HUES48 (cell line): ENCODE results near the gene S100A7.
"Not testable (repeated sequence)": the region's sequence is repeated elsewhere in the genome, so short reads cannot be mapped to it uniquely, and the experiment has no call there.

ENCODE experiments used
- H3K27ac ChIP-seq: one replicate; pipeline ENCODE4 v1.7.0; 2013; ENCODE audit warnings: low read depth, low read length, inconsistent platforms
- H3K27me3 ChIP-seq: 2 replicates; pipeline ENCODE4 v1.6.1; 2013; ENCODE audit warnings: mild to moderate bottlenecking, low read length; ENCODE audit not compliant: control insufficient read depth, insufficient read depth
- H3K36me3 ChIP-seq: 2 replicates; pipeline ENCODE4 v1.6.1; 2013; ENCODE audit warnings: low read length; ENCODE audit not compliant: control insufficient read depth, insufficient read depth
- H3K4me1 ChIP-seq: 2 replicates; pipeline ENCODE4 v1.6.1; 2013; ENCODE audit warnings: mild to moderate bottlenecking, low read length; ENCODE audit not compliant: control insufficient read depth, insufficient read depth
- H3K4me3 ChIP-seq: 2 replicates; pipeline ENCODE4 v1.5.1; 2013; ENCODE audit warnings: mild to moderate bottlenecking, low read depth, low read length
- H3K9ac ChIP-seq: 2 replicates; pipeline ENCODE4 v1.6.1; 2013; ENCODE audit warnings: mild to moderate bottlenecking, low read depth, low read length, moderate library complexity
- H3K9me3 ChIP-seq: 2 replicates; pipeline ENCODE4 v1.6.1; 2013; ENCODE audit warnings: low read length; ENCODE audit not compliant: control insufficient read depth, insufficient read depth

S100A7 gene

DNA sequence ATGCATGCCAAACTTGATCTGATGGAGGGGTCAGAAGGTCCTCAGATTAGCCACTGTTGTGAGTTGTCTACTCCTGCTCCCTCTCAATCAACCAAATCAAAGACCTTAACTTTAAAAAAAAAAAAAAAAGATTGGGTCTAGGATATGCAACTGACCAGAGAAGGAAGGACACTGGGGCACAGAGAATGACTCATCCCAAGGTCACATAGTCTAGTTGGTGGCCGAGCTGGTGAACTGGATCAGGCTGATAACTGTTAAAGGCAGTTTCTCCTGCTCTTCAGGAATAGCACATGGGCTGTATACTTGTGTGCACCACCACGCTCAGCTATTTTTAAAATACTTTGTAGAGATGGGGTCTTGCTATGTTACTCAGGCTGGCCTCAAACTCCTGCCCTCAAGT, 14.8 kb upstream of the S100A7 start:
- H3K36me3 ChIP-seq, result no peaks in the 10 kb centered on the region
- H3K9me3 ChIP-seq, result peaks cover 23% of the 10 kb centered on the region
- H3K27ac ChIP-seq, result no peak overlapping the region
- H3K9ac ChIP-seq, result no peak overlapping the region
- no peaks in the 10 kb centered on the region for H3K27me3 ChIP-seq
- H3K4me1 ChIP-seq, result no peaks in the 10 kb centered on the region
- H3K4me3 ChIP-seq, result no peak overlapping the region

DNA sequence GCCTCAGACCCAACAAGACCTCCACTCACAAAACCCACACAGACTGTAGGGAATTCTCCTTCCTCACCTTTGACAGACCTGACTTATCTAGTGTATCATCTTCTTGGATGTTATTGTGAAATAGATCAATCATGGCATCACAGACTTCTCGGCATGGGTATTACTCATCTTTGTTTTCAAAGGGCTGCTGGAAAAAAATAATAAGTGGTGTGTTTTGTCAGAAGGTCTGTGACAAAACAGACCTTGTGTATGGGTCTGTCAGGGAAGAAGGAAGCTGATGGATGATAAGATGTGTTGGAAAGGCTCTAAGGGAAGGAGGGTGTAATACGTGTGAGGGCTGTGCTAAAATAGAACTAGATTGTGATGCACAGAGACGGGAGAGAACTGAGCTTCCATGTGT, 13.9 kb upstream of the S100A7 start:
- Histone ChIP-seq H3K4me3 (no peak overlapping the region), H3K9ac (no peak overlapping the region), H3K27ac (no peak overlapping the region), H3K36me3 (no peaks in the 10 kb centered on the region), H3K27me3 (no peaks in the 10 kb centered on the region), H3K4me1 (no peaks in the 10 kb centered on the region), H3K9me3 (peaks cover 23% of the 10 kb centered on the region)

DNA sequence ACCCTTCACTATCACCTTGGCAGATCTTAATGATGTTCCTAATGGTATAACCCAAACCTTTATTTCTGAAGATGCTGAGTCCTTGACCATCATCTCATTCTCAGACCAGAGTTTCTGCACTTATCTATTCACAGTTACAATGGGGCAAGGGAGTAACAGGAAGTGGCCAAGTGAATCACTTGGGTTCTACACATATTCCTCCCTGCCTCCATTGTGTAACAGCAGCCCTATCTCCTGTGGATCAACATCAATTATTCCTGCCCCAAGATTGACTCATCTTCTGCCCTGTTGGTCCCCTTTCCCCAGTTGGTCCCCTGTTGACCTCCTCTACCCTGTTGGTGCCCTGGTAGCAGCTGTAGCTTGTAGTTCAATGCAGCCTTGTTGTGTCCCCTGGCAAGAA, 10.3 kb upstream of the S100A7 start:
- Histone ChIP-seq H3K36me3 (no peaks in the 10 kb centered on the region), H3K4me1 (peaks cover 13% of the 10 kb centered on the region), H3K27me3 (no peaks in the 10 kb centered on the region), H3K4me3 (no peak overlapping the region), H3K9me3 (peaks cover 23% of the 10 kb centered on the region), H3K27ac (no peak overlapping the region), H3K9ac (no peak overlapping the region)

- no peaks in the 10 kb centered on the region for H3K27me3 ChIP-seq
- H3K9me3 ChIP-seq, result peaks cover 13% of the 10 kb centered on the region
- H3K9ac ChIP-seq, result no peak overlapping the region
- H3K4me1 ChIP-seq, result peaks cover 13% of the 10 kb centered on the region
- H3K27ac ChIP-seq, result no peak overlapping the region
- H3K36me3 ChIP-seq, result no peaks in the 10 kb centered on the region
- no peak overlapping the region for H3K4me3 ChIP-seq
These were observed 6.5 kb upstream of the S100A7 start for GRCh38 chr1:153466908-153467307.

- peaks cover 13% of the 10 kb centered on the region for H3K4me1 ChIP-seq
- H3K9ac ChIP-seq, result no peak overlapping the region
- H3K27ac ChIP-seq, result peak overlapping the region; percentile 78
- H3K9me3 ChIP-seq, result peaks cover 6% of the 10 kb centered on the region
- H3K36me3 ChIP-seq, result no peaks in the 10 kb centered on the region
- peak overlapping the region; percentile 5; the same call in 1 of the 2 replicates for H3K4me3 ChIP-seq
- H3K27me3 ChIP-seq, result no peaks in the 10 kb centered on the region
These were observed 5.6 kb upstream of the S100A7 start for GRCh38 chr1:153465811-153466636.

GRCh38 chr1:153462741-153463140, 2.3 kb upstream of the S100A7 start:
- not testable (repeated sequence) for H3K27ac ChIP-seq, H3K4me3 ChIP-seq, H3K27me3 ChIP-seq, H3K9me3 ChIP-seq, H3K9ac ChIP-seq, H3K36me3 ChIP-seq
- peaks cover 13% of the 10 kb centered on the region for H3K4me1 ChIP-seq

GRCh38 chr1:153459655-153460054, 796 bp downstream of the S100A7 start:
- Histone ChIP-seq H3K27ac (no peak overlapping the region), H3K9me3 (no peaks in the 10 kb centered on the region), H3K36me3 (no peaks in the 10 kb centered on the region), H3K27me3 (no peaks in the 10 kb centered on the region), H3K4me3 (no peak overlapping the region), H3K4me1 (no peaks in the 10 kb centered on the region), H3K9ac (no peak overlapping the region)

DNA sequence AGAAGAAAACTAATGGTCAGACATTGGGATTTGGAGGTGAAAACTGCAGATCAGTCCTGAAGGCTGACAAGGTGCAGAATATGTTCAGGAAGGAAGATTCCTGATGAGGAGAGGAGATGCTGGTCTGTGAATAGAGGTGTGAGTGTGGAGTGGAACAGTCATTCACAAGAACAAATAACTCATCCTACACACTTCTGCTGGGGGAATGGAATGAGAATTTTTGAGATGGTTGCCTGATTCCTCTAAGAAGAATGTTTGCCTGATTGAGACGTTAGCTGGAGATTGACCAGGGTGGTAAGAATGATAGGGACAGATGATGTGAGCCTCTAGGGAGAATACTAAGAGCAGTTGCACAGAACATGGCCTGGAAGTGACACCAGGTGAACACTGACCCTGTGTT, 4.1 kb downstream of the S100A7 start:
- no peak overlapping the region for H3K9ac ChIP-seq
- no peaks in the 10 kb centered on the region for H3K4me1 ChIP-seq
- no peak overlapping the region for H3K4me3 ChIP-seq
- no peaks in the 10 kb centered on the region for H3K27me3 ChIP-seq
- no peaks in the 10 kb centered on the region for H3K9me3 ChIP-seq
- H3K36me3 ChIP-seq, result no peaks in the 10 kb centered on the region
- H3K27ac ChIP-seq, result no peak overlapping the region

- not testable (repeated sequence) for H3K36me3 ChIP-seq, H3K27ac ChIP-seq, H3K4me1 ChIP-seq, H3K9ac ChIP-seq, H3K27me3 ChIP-seq, H3K9me3 ChIP-seq, H3K4me3 ChIP-seq
These were observed 11.6 kb downstream of the S100A7 start for GRCh38 chr1:153448851-153449250.

GRCh38 chr1:153447498-153448170, 12.8 kb downstream of the S100A7 start:
- Histone ChIP-seq H3K4me1 (no peaks in the 10 kb centered on the region), H3K4me3 (no peak overlapping the region), H3K36me3 (no peaks in the 10 kb centered on the region), H3K27ac (no peak overlapping the region), H3K9me3 (no peaks in the 10 kb centered on the region), H3K9ac (no peak overlapping the region), H3K27me3 (no peaks in the 10 kb centered on the region)

GRCh38 chr1:153444078-153444477, 16.4 kb downstream of the S100A7 start:
- Histone ChIP-seq H3K9ac (no peak overlapping the region), H3K9me3 (no peaks in the 10 kb centered on the region), H3K4me1 (no peaks in the 10 kb centered on the region), H3K36me3 (no peaks in the 10 kb centered on the region), H3K4me3 (no peak overlapping the region), H3K27ac (no peak overlapping the region), H3K27me3 (no peaks in the 10 kb centered on the region)
